ENCODE measurements around the gene HEBP1. TPM values are rescaled to one million over a fixed set of nuclear protein-coding genes. Genes with fewer than 3 reads are reported as not detected.

The HEBP1 gene
- total RNA-seq, 1 experiment from 2014 or later = 8.6 TPM

GRCh38 chr12:12954878-12955625 lies 45.0 kb downstream of the HEBP1 start:
- no peak for DNase-seq (ENCODE audit: extremely low read depth, low read depth)

GRCh38 chr12:12954356-12954755 lies 45.7 kb downstream of the HEBP1 start:
- no peak for DNase-seq (ENCODE audit: extremely low read depth, low read depth)

GRCh38 chr12:12952036-12952435 lies 48.0 kb downstream of the HEBP1 start, which contains the start of gene GPRC5D:
TSS of gene GPRC5D (minus strand) at chr12:12952170. CDS start at chr12:12950384, 1,786 bp downstream.
- DNase-seq (ENCODE audit: extremely low read depth, low read depth) = no peak

GRCh38 chr12:12951504-12951903 lies 48.6 kb downstream of the HEBP1 start:
- DNase-seq (ENCODE audit: extremely low read depth, low read depth) = no peak

GRCh38 chr12:12947902-12948301 lies 52.2 kb downstream of the HEBP1 start:
- DNase-seq (ENCODE audit: extremely low read depth, low read depth) = no peak

GRCh38 chr12:12946686-12947355 lies 53.2 kb downstream of the HEBP1 start:
- peak; percentile 11 for DNase-seq (ENCODE audit: extremely low read depth, low read depth)

- DNase-seq (ENCODE audit: extremely low read depth, low read depth) = no peak
Observed at GRCh38 chr12:12945591-12945990, 54.5 kb downstream of the HEBP1 start.

GRCh38 chr12:12943586-12944260 lies 56.3 kb downstream of the HEBP1 start:
- DNase-seq (ENCODE audit: extremely low read depth, low read depth) = no peak

GRCh38 chr12:12941450-12942350 lies 58.4 kb downstream of the HEBP1 start:
- DNase-seq (ENCODE audit: extremely low read depth, low read depth) = no peak

GRCh38 chr12:12939888-12940287 lies 60.2 kb downstream of the HEBP1 start:
- DNase-seq (ENCODE audit: extremely low read depth, low read depth) = no peak

- DNase-seq (ENCODE audit: extremely low read depth, low read depth) = no peak
Observed at GRCh38 chr12:12938541-12938940, 61.5 kb downstream of the HEBP1 start.

- no peak for DNase-seq (ENCODE audit: extremely low read depth, low read depth)
Observed at GRCh38 chr12:12936983-12937491, 63.0 kb downstream of the HEBP1 start.

GRCh38 chr12:12934556-12934955 lies 65.5 kb downstream of the HEBP1 start:
- no peak for DNase-seq (ENCODE audit: extremely low read depth, low read depth)

GRCh38 chr12:12933742-12934141 lies 66.3 kb downstream of the HEBP1 start:
- DNase-seq (ENCODE audit: extremely low read depth, low read depth) = no peak

GRCh38 chr12:12930633-12931219 lies 69.3 kb downstream of the HEBP1 start:
- no peak for DNase-seq (ENCODE audit: extremely low read depth, low read depth)

GRCh38 chr12:12929696-12930095 lies 70.4 kb downstream of the HEBP1 start:
- no peak for DNase-seq (ENCODE audit: extremely low read depth, low read depth)

GRCh38 chr12:12927211-12928079 lies 72.6 kb downstream of the HEBP1 start:
- DNase-seq (ENCODE audit: extremely low read depth, low read depth) = peak; percentile 81

GRCh38 chr12:12926571-12927071 lies 73.4 kb downstream of the HEBP1 start:
- DNase-seq (ENCODE audit: extremely low read depth, low read depth) = no peak

- DNase-seq (ENCODE audit: extremely low read depth, low read depth) = no peak
Observed at GRCh38 chr12:12925388-12925787, 74.7 kb downstream of the HEBP1 start.

Measured in NCI-H460 (cell line).